Pons (tissue), 1 donor: ENCODE data around the gene C14orf180.
A peak's percentile ranks its signal among the peaks of the same experiment; 100 is the strongest.

Source experiments
- DNase-seq: peaks from one replicate; pipeline ENCODE4 v3.0.0-alpha.2; 2016; ENCODE audit warnings: low spot score

The C14orf180 gene

GRCh38 chr14:104561632-104562495 is 17.7 kb upstream of the C14orf180 start:
- DNase-seq, result no peak

- no peak for DNase-seq
Measured at GRCh38 chr14:104562606-104563005, 17.0 kb upstream of the C14orf180 start.

GRCh38 chr14:104563191-104563741 is 16.3 kb upstream of the C14orf180 start:
- no peak for DNase-seq

GRCh38 chr14:104563742-104564615 is 15.6 kb upstream of the C14orf180 start:
- peak; percentile 56 for DNase-seq

GRCh38 chr14:104564744-104565679 is 14.6 kb upstream of the C14orf180 start:
- DNase-seq, result no peak

GRCh38 chr14:104567141-104567956 is 12.2 kb upstream of the C14orf180 start:
- no peak for DNase-seq

- no peak for DNase-seq
Measured at GRCh38 chr14:104567957-104568225, 11.7 kb upstream of the C14orf180 start.

GRCh38 chr14:104568620-104569019 is 10.9 kb upstream of the C14orf180 start:
- no peak for DNase-seq

GRCh38 chr14:104569435-104569834 is 10.1 kb upstream of the C14orf180 start:
- DNase-seq, result no peak

- DNase-seq, result no peak
Measured at GRCh38 chr14:104571246-104571645, 8.3 kb upstream of the C14orf180 start.

GRCh38 chr14:104572024-104572626 is 7.4 kb upstream of the C14orf180 start:
- no peak for DNase-seq

- DNase-seq, result no peak
Measured at GRCh38 chr14:104572668-104573067, 6.9 kb upstream of the C14orf180 start.

GRCh38 chr14:104573930-104574329 is 5.6 kb upstream of the C14orf180 start:
- no peak for DNase-seq

- no peak for DNase-seq
Measured at GRCh38 chr14:104574536-104574935, 5.0 kb upstream of the C14orf180 start.

GRCh38 chr14:104574978-104575583 is 4.5 kb upstream of the C14orf180 start:
- no peak for DNase-seq

GRCh38 chr14:104576232-104576969 is 3.2 kb upstream of the C14orf180 start:
- no peak for DNase-seq

GRCh38 chr14:104576970-104577332 is 2.6 kb upstream of the C14orf180 start:
- DNase-seq, result no peak

GRCh38 chr14:104577426-104577825 is 2.1 kb upstream of the C14orf180 start:
- DNase-seq, result no peak

- DNase-seq, result no peak
Measured at GRCh38 chr14:104577847-104578301, 1.7 kb upstream of the C14orf180 start.
